ENCODE measurements around the gene RGL2.

DNA sequence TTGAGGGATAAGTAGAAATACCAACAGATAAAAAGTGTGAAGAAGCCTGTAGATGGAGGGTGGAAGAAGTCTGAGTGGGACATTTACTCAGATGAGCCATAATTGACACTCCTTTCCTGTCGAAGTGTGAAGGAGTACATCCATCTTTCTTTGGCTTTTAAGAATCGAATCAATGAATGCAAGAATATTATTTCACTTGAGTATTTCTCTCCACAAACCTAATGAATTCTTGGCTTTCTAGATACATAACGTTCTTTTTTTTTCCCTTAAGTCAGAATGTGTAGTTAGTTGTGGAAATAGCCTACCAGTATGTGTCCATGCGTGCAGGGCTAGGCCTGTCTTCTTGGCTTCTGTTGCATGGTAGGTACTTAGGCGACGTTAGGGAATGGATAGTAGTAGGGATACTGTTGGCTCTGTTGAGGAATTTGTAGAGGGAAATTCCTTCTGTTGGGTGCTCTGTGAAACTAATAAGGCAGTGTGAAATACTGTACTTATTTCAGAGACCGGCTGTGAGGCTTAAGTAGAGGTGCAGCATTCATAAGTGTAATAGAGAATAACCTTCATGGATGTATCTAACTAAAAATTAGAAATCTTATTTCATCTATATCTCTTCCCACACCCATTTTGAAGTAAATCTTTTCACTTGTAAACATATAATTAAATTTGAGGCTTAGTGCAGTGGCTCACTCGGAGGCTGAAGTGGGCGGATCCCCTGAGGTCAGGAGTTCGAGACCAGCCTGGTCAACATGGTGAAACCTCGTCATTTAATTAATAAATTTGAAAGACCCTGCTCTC, 25.4 kb downstream of the RGL2 start:
- TF ChIP-seq, protein P1, sequence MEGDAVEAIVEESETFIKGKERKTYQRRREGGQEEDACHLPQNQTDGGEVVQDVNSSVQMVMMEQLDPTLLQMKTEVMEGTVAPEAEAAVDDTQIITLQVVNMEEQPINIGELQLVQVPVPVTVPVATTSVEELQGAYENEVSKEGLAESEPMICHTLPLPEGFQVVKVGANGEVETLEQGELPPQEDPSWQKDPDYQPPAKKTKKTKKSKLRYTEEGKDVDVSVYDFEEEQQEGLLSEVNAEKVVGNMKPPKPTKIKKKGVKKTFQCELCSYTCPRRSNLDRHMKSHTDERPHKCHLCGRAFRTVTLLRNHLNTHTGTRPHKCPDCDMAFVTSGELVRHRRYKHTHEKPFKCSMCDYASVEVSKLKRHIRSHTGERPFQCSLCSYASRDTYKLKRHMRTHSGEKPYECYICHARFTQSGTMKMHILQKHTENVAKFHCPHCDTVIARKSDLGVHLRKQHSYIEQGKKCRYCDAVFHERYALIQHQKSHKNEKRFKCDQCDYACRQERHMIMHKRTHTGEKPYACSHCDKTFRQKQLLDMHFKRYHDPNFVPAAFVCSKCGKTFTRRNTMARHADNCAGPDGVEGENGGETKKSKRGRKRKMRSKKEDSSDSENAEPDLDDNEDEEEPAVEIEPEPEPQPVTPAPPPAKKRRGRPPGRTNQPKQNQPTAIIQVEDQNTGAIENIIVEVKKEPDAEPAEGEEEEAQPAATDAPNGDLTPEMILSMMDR (conservative IDR thresholded peaks at IDR 0.05; ENCODE audit: low read depth, low read length), result no peak
- no peak for TF ChIP-seq RCOR1 (IDR thresholded peaks at IDR 0.05; ENCODE audit: insufficient replicate concordance, low read length)
- no peak for TF ChIP-seq RFX5 (IDR thresholded peaks at IDR 0.05; ENCODE audit: low read depth, low read length)
- TF ChIP-seq POLR2A (IDR thresholded peaks at IDR 0.05; ENCODE audit: low read depth, low read length), result no peak
- no peak for TF ChIP-seq CHD1 (IDR thresholded peaks at IDR 0.05; ENCODE audit: low read depth, low read length)

All from IMR-90 (cell line).